GM12891 (cell line): ENCODE results near the gene CAPS2. TPM values are rescaled to one million over a fixed set of nuclear protein-coding genes. Genes with fewer than 3 reads are reported as not detected.

ENCODE experiments used
- DNase-seq: peaks from one replicate; pipeline ENCODE4 v3.0.0; 2011; ENCODE audit warnings: low spot score; ENCODE audit not compliant: insufficient read length
- FAIRE-seq: peaks from 2 replicates; lab custom pipeline; 2011; peaks lifted over from hg19 to GRCh38; lab: Jason Lieb, UNC
- PAX5 ChIP-seq: IDR thresholded peaks from 2 replicates; pipeline ENCODE4 v1.6.1; 2011; ENCODE audit warnings: low read length, moderate library complexity, mild to moderate bottlenecking; ENCODE audit not compliant: insufficient read depth, severe bottlenecking
- POLR2A ChIP-seq: IDR thresholded peaks from 2 replicates; pipeline ENCODE4 v1.6.1; 2011; ENCODE audit warnings: low read depth, low read length, control low read depth
- POLR2AphosphoS5 ChIP-seq: IDR thresholded peaks from 2 replicates; pipeline ENCODE4 v1.6.1; 2011; ENCODE audit warnings: low read depth, low read length, control low read depth
- POU2F2 ChIP-seq: IDR thresholded peaks from 2 replicates; pipeline ENCODE4 v1.6.1; 2011; ENCODE audit warnings: low read depth, mild to moderate bottlenecking, control low read depth, low read length, moderate library complexity
- SPI1 ChIP-seq: IDR thresholded peaks from 2 replicates; pipeline ENCODE4 v1.6.1; 2011; ENCODE audit warnings: low read depth, low read length, control low read depth
- TAF1 ChIP-seq: IDR thresholded peaks from 2 replicates; pipeline ENCODE4 v1.6.1; 2011; ENCODE audit warnings: low read depth, low read length, control low read depth
- polyA plus RNA-seq: library from polyadenylated mRNA; unstranded; fragments of >200 nt; gene quantifications from one replicate; pipeline ENCODE4 v1.2.1, GENCODE V29; 2012; ENCODE audit warnings: low read depth, missing spikeins, inconsistent platforms; ENCODE audit not compliant: missing spikeins

The CAPS2 gene
- 2.8 TPM for polyA plus RNA-seq

- FAIRE-seq (peak; percentile 90), DNase-seq (peak; percentile 48)
- TF ChIP-seq POLR2A (no peak), SPI1 (peak; percentile 48), POU2F2 (peak; percentile 73; the same call in 1 of the 2 replicates), TAF1 (no peak), PAX5 (no peak), POLR2AphosphoS5 (no peak)
Measured at GRCh38 chr12:75329918-75330826, at the start of gene CAPS2. CAPS2 (minus strand) TSS chr12:75330324; CDS start chr12:75326498, 3,826 bp downstream.

GRCh38 chr12:75378354-75378753 lies 48.2 kb upstream of the CAPS2 start:
- no peak for TF ChIP-seq POLR2A
- TF ChIP-seq POLR2AphosphoS5 = no peak
- no peak for TF ChIP-seq SPI1
- TF ChIP-seq POU2F2 = no peak
- no peak for TF ChIP-seq PAX5
- TF ChIP-seq TAF1 = no peak
- DNase-seq (no peak), FAIRE-seq (no peak)

GRCh38 chr12:75374971-75375370 lies 44.8 kb upstream of the CAPS2 start:
- no peak for TF ChIP-seq POLR2AphosphoS5
- TF ChIP-seq TAF1 = no peak
- no peak for TF ChIP-seq POLR2A
- TF ChIP-seq POU2F2 = no peak
- no peak for TF ChIP-seq SPI1
- TF ChIP-seq PAX5 = no peak
- no peak for FAIRE-seq
- no peak for DNase-seq

- FAIRE-seq = no peak
- DNase-seq = no peak
- TF ChIP-seq POLR2AphosphoS5 (no peak), PAX5 (no peak), POLR2A (no peak), SPI1 (no peak), TAF1 (no peak), POU2F2 (no peak)
Measured at GRCh38 chr12:75366629-75367028, 36.5 kb upstream of the CAPS2 start.

- FAIRE-seq = no peak
- TF ChIP-seq SPI1 (no peak), POLR2A (no peak), TAF1 (no peak), POLR2AphosphoS5 (no peak), PAX5 (no peak), POU2F2 (no peak)
- DNase-seq = no peak
Measured at GRCh38 chr12:75364919-75365318, 34.8 kb upstream of the CAPS2 start.

GRCh38 chr12:75361408-75361807 lies 31.3 kb upstream of the CAPS2 start:
- no peak for TF ChIP-seq TAF1
- no peak for TF ChIP-seq SPI1
- TF ChIP-seq POU2F2 = no peak
- TF ChIP-seq POLR2AphosphoS5 = no peak
- TF ChIP-seq POLR2A = no peak
- TF ChIP-seq PAX5 = no peak
- DNase-seq (no peak), FAIRE-seq (no peak)

- FAIRE-seq (no peak), DNase-seq (no peak)
- no peak for TF ChIP-seq SPI1
- TF ChIP-seq POU2F2 = no peak
- TF ChIP-seq POLR2AphosphoS5 = no peak
- no peak for TF ChIP-seq POLR2A
Measured at GRCh38 chr12:75360920-75361319, 30.8 kb upstream of the CAPS2 start.

GRCh38 chr12:75354011-75354410 lies 23.9 kb upstream of the CAPS2 start:
- TF ChIP-seq POLR2A = no peak
- no peak for TF ChIP-seq POLR2AphosphoS5
- no peak for TF ChIP-seq TAF1
- TF ChIP-seq PAX5 = no peak
- no peak for TF ChIP-seq POU2F2
- no peak for TF ChIP-seq SPI1
- FAIRE-seq = no peak

GRCh38 chr12:75350413-75350812 lies 20.3 kb upstream of the CAPS2 start:
- TF ChIP-seq POU2F2 (no peak), TAF1 (no peak), POLR2A (no peak), POLR2AphosphoS5 (no peak), SPI1 (no peak), PAX5 (no peak)
- DNase-seq (no peak), FAIRE-seq (no peak)

More at GRCh38 chr12:75354011-75354410, 23.9 kb upstream of the CAPS2 start:
- no peak for DNase-seq
